Measurements from ENCODE around the gene PPP6R2. TPM values are rescaled to one million over a fixed set of nuclear protein-coding genes. Genes with fewer than 3 reads are reported as not detected.
A peak's percentile ranks its signal among the peaks of the same experiment; 100 is the strongest.
"Not testable (repeated sequence)": the region's sequence is repeated elsewhere in the genome, so short reads cannot be mapped to it uniquely, and the experiment has no call there.

Gene PPP6R2
- total RNA-seq, 1 donor from 2014 or later, result 87.9 TPM

- peak overlapping the region; percentile 89 for H3K27ac Mint-ChIP-seq
- H3K27me3 Mint-ChIP-seq, result no peaks in the 10 kb centered on the region
- H3K36me3 Mint-ChIP-seq (ENCODE audit: insufficient read depth), result peaks cover 23% of the 10 kb centered on the region
- no peaks in the 10 kb centered on the region for H3K4me1 Mint-ChIP-seq (ENCODE audit: low read depth)
- TF ChIP-seq CTCF (IDR thresholded peaks at IDR 0.05; ENCODE audit: unreplicated experiment), result no peak
- no peak for DNase-seq (ENCODE audit: low spot score, unreplicated experiment)
- H3K9me3 Mint-ChIP-seq (ENCODE audit: low read depth), result no peaks in the 10 kb centered on the region
- H3K4me3 Mint-ChIP-seq (ENCODE audit: low read depth), result no peak overlapping the region
Measured at GRCh38 chr22:50406416-50407170, 63.5 kb downstream of the PPP6R2 start.

- Mint-ChIP-seq H3K4me3 (ENCODE audit: low read depth) (no peak overlapping the region), H3K9me3 (ENCODE audit: low read depth) (no peaks in the 10 kb centered on the region), H3K4me1 (ENCODE audit: low read depth) (no peaks in the 10 kb centered on the region), H3K36me3 (ENCODE audit: insufficient read depth) (peaks cover 16% of the 10 kb centered on the region), H3K27me3 (no peaks in the 10 kb centered on the region), H3K27ac (peak overlapping the region; percentile 50)
- no peak for TF ChIP-seq CTCF (IDR thresholded peaks at IDR 0.05; ENCODE audit: unreplicated experiment)
- no peak for DNase-seq (ENCODE audit: low spot score, unreplicated experiment)
Measured at GRCh38 chr22:50408311-50408710, 65.2 kb downstream of the PPP6R2 start.

GRCh38 chr22:50408954-50409353 lies 65.8 kb downstream of the PPP6R2 start:
- H3K4me1 Mint-ChIP-seq (ENCODE audit: low read depth); H3K27me3 Mint-ChIP-seq; H3K27ac Mint-ChIP-seq; H3K9me3 Mint-ChIP-seq (ENCODE audit: low read depth); DNase-seq (ENCODE audit: low spot score, unreplicated experiment); H3K4me3 Mint-ChIP-seq (ENCODE audit: low read depth): not testable (repeated sequence)
- H3K36me3 Mint-ChIP-seq (ENCODE audit: insufficient read depth), result peaks cover 15% of the 10 kb centered on the region

- H3K4me1 Mint-ChIP-seq (ENCODE audit: low read depth), result no peaks in the 10 kb centered on the region
- H3K27ac Mint-ChIP-seq, result peak overlapping the region; percentile 42
- peaks cover 16% of the 10 kb centered on the region for H3K36me3 Mint-ChIP-seq (ENCODE audit: insufficient read depth)
- no peaks in the 10 kb centered on the region for H3K9me3 Mint-ChIP-seq (ENCODE audit: low read depth)
- no peak for TF ChIP-seq CTCF (IDR thresholded peaks at IDR 0.05; ENCODE audit: unreplicated experiment)
- DNase-seq (ENCODE audit: low spot score, unreplicated experiment), result no peak
- no peaks in the 10 kb centered on the region for H3K27me3 Mint-ChIP-seq
- H3K4me3 Mint-ChIP-seq (ENCODE audit: low read depth), result no peak overlapping the region
Measured at GRCh38 chr22:50414476-50415248, 71.5 kb downstream of the PPP6R2 start.

- Mint-ChIP-seq H3K27ac (no peak overlapping the region), H3K4me3 (ENCODE audit: low read depth) (no peak overlapping the region), H3K36me3 (ENCODE audit: insufficient read depth) (peaks cover 18% of the 10 kb centered on the region), H3K9me3 (ENCODE audit: low read depth) (no peaks in the 10 kb centered on the region), H3K4me1 (ENCODE audit: low read depth) (no peaks in the 10 kb centered on the region), H3K27me3 (no peaks in the 10 kb centered on the region)
- TF ChIP-seq CTCF (IDR thresholded peaks at IDR 0.05; ENCODE audit: unreplicated experiment), result no peak
- DNase-seq (ENCODE audit: low spot score, unreplicated experiment), result no peak
Measured at GRCh38 chr22:50415426-50415825, 72.3 kb downstream of the PPP6R2 start.
